NCI-H524 (cell line): ENCODE results near the gene AKAP5.

Experiments used
- DNase-seq, 2 experiments: peaks; one replicate each; lab custom pipeline; 2025; lab: John Stamatoyannopoulos, UW

The AKAP5 gene

DNA sequence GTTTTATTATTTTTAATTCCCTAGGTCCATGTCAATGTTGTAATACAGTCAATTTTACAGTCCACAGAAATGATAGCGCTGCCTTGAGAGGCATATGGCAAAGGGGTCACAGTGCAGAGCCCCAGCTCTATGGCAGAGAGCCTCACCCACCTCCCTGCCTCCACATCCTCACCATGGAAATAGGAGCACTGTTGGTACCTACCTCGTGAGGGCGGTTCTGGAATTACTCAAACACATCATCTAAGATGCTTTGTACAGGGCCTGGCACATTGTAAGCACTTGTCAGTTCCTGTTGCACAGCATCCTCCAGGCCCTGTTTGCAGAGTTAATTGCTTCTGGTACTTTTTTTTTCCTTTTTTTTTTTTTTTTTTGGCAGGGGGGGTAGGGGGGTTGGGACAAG is 4.1 kb upstream of the AKAP5 start:
- no peak for DNase-seq

DNA sequence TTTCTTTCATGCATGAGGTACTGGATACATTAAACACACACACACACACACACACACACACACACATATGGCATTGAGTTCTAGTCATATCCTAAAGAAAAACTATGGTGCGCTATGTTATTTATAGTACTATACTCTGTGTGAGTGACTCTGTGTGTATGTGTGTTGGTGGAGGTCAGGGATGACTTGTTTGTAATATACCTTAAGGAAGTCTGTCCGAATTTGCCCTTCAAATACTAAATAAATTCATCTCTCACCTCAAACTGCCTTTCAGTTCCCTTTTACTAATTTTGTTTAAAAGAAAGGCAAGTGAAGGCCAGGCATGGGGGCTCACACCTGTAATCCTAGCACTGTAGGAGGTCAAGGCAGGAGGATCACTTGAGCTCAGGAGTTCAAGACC is 2.1 kb upstream of the AKAP5 start:
- no peak for DNase-seq

DNA sequence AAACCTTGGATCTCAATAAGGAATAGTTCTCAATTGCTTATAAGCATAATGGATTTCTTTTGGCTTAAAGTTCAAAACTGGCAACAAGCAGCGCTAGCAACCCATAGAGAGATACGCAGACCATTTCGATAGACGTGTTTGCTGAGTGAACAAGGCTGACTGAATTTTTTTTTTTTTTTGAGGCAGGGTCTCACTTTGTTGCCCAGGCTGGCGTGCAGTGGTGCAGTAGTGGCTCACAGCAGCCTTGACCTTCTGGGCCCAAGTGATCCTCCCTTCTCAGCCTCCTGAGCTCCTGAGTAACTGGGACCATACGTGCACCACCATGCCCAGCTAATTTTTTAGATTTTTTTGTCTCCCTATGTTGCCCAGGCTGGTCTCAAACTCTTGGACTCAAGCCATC is 1.4 kb upstream of the AKAP5 start:
- no peak for DNase-seq

DNA sequence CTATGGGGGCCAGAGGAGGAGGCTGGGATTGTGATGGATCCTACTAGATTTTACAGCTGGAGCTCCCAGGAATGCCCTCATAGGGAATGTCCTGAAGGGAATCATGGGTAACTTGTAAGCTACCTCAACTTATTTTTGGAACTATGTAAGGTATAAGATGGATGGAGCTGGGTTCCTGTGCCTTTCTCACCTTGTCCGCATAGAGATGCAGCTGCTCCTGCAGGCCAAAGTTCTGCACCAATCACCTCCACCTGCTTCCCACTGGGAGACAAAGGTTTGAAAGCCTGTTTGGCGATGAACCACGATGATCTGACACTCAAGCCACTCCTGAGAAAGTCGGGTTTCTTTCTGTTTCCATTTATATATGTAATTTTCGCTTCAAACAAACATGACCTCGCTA is 648 bp upstream of the AKAP5 start:
- no peak for DNase-seq

DNA sequence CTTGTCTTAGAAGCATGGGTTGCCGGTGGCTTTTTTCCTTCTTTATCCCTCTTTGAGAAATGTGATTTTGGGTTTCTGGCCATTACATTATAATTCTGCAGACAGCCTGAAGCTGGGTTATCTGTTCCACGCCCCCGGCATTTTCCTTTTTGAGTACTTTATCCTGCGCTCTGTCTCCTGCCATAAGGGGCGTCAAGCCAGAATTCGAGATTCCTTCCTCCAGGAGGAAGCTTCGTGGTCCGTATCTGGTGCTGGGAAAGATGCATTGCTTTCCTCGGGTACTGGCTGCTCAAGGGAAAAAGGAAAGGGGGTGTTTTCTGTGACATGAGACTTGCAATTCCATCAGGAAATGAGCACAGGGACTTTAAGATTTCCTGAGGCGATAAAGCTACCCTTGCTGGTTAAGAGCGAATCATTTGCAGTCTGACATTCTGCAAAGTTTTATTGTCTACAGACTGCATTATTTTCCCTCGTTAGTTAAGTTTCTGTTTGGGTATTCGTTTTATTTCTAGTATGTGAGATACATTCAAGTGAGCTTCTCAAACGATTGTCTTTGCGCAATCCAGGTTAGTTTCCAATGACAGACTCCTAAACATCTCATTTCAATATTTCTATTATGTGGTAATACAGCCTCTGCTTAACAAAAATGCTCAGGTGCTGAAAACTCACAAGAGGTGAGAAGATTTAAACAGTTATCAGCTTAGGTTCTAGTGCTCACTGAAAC is 694 bp downstream of the AKAP5 start:
- peak; percentile 56 to 73 for DNase-seq

DNA sequence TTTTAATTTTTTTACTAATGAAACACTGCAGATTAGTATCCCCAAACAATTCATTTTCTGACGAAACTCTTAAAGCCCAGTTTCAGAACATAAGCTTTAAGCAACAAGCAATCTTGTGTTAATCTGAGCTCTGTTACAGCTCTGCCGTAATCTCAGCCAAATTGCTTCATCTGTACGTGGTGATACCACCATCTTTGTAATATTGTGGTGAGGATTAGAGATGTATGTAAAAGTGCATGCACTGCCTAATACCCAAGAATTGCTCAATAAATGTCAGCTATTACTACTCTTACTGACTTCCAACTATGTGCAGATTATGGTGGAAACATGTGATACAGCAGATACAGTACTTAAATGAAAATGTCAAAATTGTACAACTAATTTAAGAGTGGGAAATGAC is 1.8 kb downstream of the AKAP5 start:
- no peak for DNase-seq

DNA sequence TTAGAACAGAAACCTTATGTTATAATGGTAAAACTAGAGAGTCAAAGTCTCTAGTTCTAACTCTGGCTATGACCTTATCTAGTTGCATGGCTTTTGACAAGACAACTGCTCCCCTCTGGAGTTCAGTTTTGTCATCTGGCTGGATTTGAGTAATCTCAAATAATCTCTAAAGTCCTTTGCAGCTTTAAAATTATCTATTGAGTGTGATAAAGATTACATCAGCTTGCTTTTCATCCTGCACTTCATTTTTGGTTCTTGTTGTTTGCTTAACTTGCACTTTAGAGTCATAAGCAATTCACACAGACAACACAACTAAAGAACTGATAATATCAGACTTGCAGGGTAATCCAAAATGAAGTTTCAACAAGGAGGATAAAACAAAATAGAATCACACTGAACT is 2.3 kb downstream of the AKAP5 start:
- DNase-seq = no peak

DNA sequence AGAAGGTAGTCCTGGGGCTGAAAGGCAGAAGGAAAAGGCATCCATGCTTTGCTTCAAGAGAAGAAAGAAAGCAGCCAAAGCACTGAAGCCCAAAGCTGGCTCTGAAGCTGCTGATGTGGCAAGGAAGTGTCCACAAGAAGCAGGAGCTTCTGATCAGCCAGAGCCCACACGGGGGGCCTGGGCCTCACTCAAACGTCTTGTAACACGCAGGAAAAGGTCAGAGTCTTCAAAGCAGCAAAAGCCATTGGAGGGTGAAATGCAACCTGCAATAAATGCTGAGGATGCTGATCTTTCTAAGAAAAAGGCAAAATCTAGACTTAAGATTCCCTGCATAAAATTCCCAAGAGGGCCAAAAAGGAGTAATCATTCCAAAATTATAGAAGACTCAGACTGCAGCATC is 3.2 kb downstream of the AKAP5 start:
- DNase-seq = no peak

DNA sequence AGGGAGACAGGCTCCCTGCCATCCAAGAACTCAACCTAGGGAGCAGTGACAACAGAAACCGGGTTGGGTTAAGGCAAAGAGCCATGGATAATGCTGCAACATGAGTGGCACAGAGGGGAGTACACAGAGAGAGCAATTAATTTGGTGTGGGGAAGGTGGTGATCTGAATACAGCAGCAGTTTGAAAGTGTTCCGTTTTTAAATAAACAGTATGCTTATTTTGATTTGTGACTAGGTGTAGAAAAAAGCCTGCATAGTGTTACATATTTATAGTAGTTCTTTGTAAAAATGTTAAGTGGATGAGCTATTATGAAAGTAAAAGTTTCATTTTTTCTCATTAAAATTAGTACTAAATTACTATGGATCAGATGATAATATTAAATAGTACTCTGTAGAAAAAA is 8.7 kb downstream of the AKAP5 start:
- no peak for DNase-seq

DNA sequence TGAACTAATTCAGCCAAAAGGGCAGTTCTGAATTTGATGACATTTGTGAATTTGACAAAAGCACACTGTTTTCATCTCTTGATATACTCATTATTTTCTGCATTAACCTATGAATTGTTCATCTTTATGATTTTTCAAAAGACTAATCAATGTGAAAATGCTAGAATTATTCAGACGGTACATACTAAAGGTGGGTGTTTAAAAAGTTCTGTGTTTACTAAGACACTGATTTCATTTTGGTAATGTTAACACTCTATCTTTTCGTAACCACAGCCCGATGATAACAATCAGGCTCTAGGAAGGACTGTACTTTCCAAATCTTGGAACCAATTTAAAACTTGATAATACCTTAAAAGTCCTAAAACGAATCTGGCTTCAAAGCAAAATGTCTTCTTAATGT is 9.4 kb downstream of the AKAP5 start:
- no peak for DNase-seq

DNA sequence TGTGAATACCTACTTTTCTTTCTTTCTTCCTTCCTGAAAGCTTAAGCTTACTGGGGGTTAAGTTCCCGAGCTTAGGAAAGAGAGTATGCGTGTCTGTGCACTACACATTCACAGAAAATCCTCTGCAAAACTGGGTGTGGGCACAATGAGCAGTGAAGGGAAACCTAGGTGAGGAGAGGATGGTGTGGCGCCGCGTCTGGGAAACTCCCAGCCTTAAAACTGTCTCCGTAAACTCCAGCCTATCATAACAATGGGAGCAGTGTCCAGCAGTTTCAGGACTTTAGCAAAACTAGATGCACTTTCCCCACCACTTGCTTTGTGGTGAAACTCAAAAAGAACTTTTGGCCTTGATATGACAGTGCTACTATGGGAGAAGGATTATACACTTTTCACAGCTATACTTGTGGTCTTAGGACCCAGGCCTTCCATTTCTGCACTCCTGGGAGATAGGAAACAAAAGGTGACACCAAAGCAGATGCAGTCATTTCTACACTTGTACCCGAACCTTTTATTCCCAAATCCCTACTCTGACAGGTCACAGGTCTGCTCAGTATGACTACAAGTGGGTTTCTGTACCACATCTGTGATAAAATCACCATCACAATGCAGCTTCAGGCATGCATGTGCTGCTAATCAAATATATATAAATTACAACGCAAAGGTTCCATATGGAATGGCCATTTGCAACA is 10.4 kb downstream of the AKAP5 start:
- no peak for DNase-seq

DNA sequence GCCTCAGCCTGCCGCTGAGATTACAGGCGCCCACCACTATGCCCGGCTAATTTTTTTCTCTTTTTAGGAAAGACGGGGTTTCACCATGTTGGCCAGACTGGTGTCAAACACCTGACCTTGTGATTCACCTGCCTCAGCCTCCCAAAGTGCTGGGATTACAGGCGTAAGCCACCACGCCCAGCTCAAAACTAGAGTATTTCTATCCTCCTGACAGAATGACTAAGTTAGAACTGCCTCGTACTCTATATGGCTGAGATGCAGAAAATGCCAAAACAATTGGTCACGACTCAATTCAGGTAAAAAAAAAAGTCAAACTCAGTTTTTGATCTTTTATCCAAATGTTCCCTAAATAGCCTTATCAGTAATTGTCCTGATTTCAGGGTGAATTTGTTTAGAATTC is 11.1 kb downstream of the AKAP5 start:
- no peak for DNase-seq

DNA sequence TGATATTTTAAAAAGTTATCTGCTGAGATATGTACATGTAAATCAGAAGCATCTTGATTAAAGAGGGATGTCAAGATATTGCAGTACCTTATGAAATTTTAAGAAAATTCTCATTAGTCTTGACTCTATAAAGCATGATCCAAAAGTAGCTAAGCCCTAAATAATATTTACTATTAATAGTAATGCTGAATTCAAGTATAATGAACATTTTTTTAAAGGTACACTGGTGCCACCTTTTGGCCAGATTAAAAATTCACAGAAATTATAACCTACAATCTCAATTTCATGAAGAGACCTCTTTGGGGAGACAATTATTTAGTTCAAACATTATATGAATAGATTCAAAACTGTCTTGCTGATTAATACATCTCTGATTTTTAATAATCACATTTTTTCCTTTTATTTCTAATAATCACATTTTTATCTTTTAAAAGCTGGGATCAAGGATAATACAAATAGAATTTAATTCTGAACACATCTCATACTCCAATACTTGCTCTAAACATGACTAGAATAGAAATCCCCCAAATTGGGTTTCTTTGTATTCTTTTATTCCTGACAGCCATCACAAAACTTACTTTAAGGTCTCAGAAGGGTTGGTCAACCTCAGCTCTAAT is 13.4 kb downstream of the AKAP5 start:
- DNase-seq = peak in 1 of 2 experiments; percentile 57

DNA sequence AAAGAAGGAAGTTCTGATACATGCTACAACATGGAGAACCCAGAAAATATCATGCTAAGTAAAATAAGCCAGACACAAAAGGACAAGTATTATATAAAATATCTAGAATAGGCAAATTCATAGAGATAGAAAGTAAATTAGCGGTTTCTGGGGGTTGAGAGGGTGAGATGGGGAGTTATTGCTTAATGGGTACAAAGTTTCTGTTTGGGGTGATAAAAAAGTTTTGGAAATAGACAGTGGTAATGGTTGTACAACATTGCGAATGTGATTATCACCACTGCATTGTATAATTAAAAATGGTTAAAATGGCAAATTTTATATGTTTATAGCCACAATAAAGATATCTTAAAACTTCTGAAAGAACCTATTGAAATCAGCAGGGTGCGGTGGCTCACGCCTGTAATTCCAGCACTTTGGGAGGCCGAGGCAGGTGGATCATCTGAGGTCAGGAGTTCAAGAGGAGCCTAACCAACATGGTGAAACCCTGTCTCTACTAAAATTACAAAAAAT is 23.3 kb downstream of the AKAP5 start:
- no peak for DNase-seq

DNA sequence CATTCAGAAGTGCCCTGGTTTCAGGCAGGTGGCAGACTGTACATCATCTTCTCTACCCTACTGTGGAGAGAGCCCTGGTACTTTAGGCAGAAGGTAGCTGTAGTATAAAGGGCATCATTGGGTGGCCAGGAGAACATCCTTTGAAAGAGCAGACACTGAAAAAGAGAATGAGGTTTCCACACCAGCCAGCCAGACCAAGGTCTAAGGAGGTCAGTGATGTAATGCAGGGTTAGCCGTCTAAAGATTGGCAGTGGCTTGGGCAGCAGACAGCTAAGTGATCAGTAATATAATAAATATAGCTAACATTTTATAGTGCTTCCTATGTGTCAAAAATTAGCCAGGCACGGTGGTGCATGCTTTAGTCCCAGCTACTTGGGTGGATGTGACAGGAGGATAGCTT is 26.3 kb downstream of the AKAP5 start:
- DNase-seq = no peak

DNA sequence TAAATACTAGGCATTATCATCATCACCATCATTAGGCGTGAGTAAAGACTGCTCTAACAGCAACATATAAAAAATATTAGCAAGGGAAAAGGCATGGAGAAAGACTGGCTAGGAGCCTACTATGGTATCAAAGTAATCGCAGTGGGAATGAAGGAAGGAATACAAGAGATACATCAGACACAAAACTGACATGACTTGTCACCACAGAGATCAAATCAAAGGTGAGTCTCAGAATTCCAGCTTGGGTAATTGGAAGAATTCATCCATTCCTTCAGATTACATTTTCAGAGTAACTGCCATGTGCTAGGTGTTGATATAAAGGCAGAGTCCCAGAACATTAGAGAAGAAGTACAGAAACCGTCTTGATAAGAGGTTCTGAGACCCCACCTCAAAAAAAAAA is 28.2 kb downstream of the AKAP5 start:
- no peak for DNase-seq

DNA sequence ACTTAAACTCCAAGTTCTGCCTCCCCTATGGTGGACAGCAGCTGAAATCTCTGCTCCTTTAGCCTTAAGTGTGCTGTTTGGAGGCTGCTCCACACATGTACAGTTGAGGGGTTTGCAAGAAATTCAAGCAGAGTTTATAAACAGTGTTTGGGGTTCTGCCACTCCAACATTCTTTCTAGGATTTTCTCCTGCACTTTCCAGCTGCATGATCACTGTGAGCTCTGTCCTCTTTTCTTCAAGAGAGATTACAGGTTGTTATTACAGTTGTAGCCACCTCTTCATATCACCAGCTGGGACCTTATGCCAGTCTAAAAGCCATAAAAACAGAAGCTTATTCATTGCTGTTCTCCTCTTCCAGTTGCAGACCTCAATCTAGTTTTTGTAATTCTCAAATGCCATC is 30.0 kb downstream of the AKAP5 start:
- DNase-seq = peak in 1 of 2 experiments; percentile 64

DNA sequence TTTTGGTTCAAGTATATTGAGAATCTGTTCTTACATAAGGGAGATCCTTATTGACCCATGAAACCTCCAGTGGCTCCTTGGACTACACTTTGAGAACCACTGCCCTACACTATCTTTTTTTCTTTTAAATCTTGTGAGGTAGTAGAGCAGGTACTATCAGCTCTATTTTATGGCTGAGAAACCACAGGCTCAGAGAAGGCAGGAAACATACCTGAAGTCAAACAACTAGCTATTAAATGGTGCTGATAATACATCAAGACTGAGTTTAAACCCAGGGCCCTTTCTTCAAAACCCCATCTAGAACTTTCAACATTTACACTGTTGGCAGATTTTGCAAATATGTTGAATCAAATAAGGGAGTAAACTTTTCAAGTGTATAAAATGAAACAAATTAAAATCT is 31.5 kb downstream of the AKAP5 start:
- peak in 1 of 2 experiments; percentile 20 for DNase-seq

DNA sequence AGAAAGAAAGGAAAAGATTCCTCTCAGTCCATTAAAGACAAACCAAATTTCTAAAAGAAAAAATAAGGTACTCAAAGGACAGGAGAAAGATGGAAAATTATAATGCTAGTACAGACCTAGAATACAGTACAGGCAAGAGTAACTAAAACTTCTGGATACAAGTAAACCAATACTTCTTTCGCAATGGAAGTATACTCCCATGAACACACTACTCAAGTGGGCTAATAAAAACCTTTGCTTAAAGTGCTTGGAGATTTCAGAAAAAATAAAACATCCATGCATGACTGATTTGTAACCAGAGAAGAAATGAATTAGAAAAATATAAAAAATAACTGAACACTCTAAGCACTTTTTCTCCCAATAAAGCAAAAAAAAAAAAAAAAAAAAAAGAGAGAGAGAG is 34.8 kb downstream of the AKAP5 start:
- DNase-seq = no peak

DNA sequence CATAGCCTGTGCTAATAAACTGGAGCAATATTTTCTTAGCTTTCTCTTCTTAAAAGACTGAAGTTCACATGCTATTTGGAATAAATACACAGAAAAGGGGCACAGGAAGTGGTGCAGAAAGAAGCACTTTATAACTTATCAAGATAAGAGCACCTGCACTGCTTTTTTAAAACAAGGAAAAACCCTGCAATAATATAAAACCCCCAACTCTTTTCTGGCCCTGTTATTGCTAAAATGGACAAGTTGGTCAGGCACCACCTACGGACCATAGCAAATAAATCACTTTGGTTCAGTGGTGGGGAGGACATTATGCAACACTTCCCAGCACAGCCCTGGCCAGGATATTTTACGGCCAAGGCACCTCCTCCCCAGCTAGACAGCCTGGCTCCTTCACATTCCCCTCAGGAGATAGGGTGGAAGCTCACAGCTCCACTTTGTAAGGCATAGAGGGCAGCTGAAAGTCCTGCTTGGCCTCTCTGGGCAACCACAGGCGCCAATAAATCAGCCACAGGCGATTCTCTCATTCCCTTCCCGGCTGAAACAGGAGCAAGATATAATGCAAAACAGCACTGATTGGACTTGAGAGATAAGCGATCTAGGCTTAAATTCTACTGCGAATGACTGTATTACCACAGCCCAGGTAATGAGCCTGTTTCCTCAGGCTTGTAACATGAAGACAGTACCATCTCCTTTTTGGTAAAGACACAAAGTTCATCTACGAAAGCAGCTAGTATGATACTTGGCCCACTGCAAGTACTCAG is 36.3 kb downstream of the AKAP5 start:
- DNase-seq = peak in 1 of 2 experiments; percentile 18

DNA sequence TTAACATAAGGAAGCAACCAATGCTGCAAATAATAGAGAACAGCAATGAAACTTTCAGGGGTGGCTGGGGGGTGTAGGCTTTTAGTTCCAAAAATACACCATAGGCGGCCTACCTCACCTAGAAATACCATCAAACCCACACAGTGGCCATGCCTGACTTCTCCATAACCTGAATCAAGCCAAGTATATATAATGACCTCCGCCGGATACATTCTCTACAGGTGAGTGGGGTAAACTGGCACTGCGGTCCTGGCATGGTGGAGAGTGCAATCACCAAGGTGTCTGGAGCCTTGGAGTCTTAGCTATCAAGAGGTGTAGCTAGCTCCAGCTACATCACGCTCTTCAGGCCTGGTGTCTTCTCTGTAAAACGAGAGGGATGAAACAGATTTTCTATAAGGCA is 37.2 kb downstream of the AKAP5 start:
- no peak for DNase-seq

DNA sequence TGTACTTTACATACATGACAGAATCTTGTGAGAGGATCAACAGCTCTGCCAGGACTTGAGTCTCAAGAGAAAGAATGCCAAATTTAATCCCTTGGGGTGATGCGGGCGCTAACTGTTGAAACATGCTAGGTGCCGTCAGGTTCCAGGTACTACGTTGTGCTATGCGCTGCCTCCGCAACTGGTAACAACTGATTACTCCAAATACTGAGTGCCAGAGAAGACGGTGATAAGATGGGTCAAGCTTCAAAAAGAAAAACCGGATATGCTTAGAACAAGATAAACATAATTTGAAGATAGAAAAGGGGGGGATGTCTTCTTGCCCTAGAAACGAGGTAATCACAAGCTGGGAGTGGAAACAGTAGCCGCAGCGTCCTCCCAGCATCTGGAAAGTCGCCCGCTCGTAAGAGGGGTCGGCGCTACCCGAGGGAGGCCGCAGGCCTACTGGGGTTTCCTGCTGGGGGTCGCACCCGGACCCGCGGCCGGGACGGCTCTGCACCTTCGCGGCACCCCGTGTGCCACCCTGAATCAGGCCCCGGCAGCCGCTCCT is 37.7 kb downstream of the AKAP5 start:
- peak; percentile 36 to 64 for DNase-seq
